Fibroblast of lung (primary cell): Measurements from ENCODE around the gene MACROD2. TPM values are rescaled to one million over a fixed set of nuclear protein-coding genes. Genes with fewer than 3 reads are reported as not detected.

Experiments
- DNase-seq, 2 donors: peaks; one replicate each; pipeline versions ENCODE4 v3.0.0 to v3.0.0-alpha.2; 2010; ENCODE audit warnings: low read depth in 2 of 2
- H2AFZ ChIP-seq: 2 replicates; pipeline ENCODE4 v1.5.1; 2012; ENCODE audit warnings: low read length, control low read depth, inconsistent platforms
- H3K27ac ChIP-seq: 2 replicates; pipeline ENCODE4 v1.5.1; 2011; ENCODE audit warnings: low read length, control low read depth; ENCODE audit not compliant: insufficient read depth
- H3K27me3 ChIP-seq: 2 replicates; pipeline ENCODE4 v1.5.1; 2011; ENCODE audit warnings: mild to moderate bottlenecking, low read length; ENCODE audit not compliant: control insufficient read depth, insufficient read depth
- H3K36me3 ChIP-seq: 2 replicates; pipeline ENCODE4 v1.5.1; 2011; ENCODE audit warnings: low read length; ENCODE audit not compliant: control insufficient read depth, insufficient read depth
- H3K4me1 ChIP-seq: 2 replicates; pipeline ENCODE4 v1.5.1; 2011; ENCODE audit warnings: low read length; ENCODE audit not compliant: control insufficient read depth, insufficient read depth; ENCODE audit errors: extremely low read depth
- H3K4me2 ChIP-seq: 2 replicates; pipeline ENCODE4 v1.5.1; 2011; ENCODE audit warnings: low read length, control low read depth; ENCODE audit not compliant: insufficient read depth; ENCODE audit errors: extremely low read depth
- H3K4me3 ChIP-seq, 4 experiments: fragments of 200-600 bp in 1 of 4; sonication (generic) in 1 of 4; replicated peaks in 1 of 4; 2 replicates each; pipeline ENCODE4 v1.5.1; 2011 to 2016; ENCODE audit warnings: low read length in 4 of 4, low read depth in 3 of 4, mild to moderate bottlenecking in 3 of 4, control low read depth in 2 of 4, inconsistent platforms in 1 of 4, mixed read lengths in 1 of 4; ENCODE audit not compliant: insufficient read depth in 1 of 4; ENCODE audit errors: control extremely low read depth in 1 of 4
- H3K79me2 ChIP-seq: 2 replicates; pipeline ENCODE4 v1.5.1; 2012; ENCODE audit warnings: mild to moderate bottlenecking, low read length, inconsistent platforms; ENCODE audit not compliant: control insufficient read depth, insufficient read depth
- H3K9ac ChIP-seq: 2 replicates; pipeline ENCODE4 v1.5.1; 2011; ENCODE audit warnings: mild to moderate bottlenecking, low read length, control low read depth; ENCODE audit not compliant: insufficient read depth
- H3K9me3 ChIP-seq: 2 replicates; pipeline ENCODE4 v1.5.1; 2012; ENCODE audit warnings: low read depth, low read length; ENCODE audit not compliant: control insufficient read depth, insufficient read depth
- H4K20me1 ChIP-seq: 2 replicates; pipeline ENCODE4 v1.5.1; 2011; ENCODE audit warnings: low read length; ENCODE audit not compliant: control insufficient read depth, insufficient read depth; ENCODE audit errors: extremely low read depth
- CTCF ChIP-seq, 2 donors: IDR thresholded peaks in 1 of 2; conservative IDR thresholded peaks in 1 of 2; 1 replicate in 1 of 2; 2 replicates in 1 of 2; pipeline ENCODE4 v1.5.1; 2011 to 2012; ENCODE audit warnings: low read length in 2 of 2, control low read depth in 1 of 2, inconsistent platforms in 1 of 2, low read depth in 1 of 2, mild to moderate bottlenecking in 1 of 2
- EZH2 ChIP-seq: IDR thresholded peaks from 2 replicates; pipeline ENCODE4 v1.5.1; 2012; ENCODE audit warnings: low read length, control low read depth, mild to moderate bottlenecking; ENCODE audit errors: missing control alignments
- polyA plus RNA-seq, 2 donors: library from polyadenylated mRNA; depleted of rRNA in 1 of 2; stranded (reverse) in 1 of 2; unstranded in 1 of 2; fragments of >200 nt; gene quantifications; 2 replicates each; pipeline ENCODE4 v1.2.1, GENCODE V29; 2011 to 2012; ENCODE audit warnings: missing spikeins in 1 of 2
- total RNA-seq: library from RNA; depleted of rRNA; stranded (reverse); fragments of >200 nt; gene quantifications from 2 replicates; pipeline ENCODE4 v1.2.1, GENCODE V29; 2014

The MACROD2 gene
- total and polyA plus RNA-seq, 2 donors (not counting 1 experiment from before 2014, with no cell fraction given) = 0.54 to 1.7 TPM

GRCh38 chr20:15628851-15629353 lies 1633.6 kb downstream of the MACROD2 start:
- no peaks in the 10 kb centered on the region for H3K79me2 ChIP-seq
- no peak overlapping the region for H3K9ac ChIP-seq
- H2AFZ ChIP-seq = no peak overlapping the region
- no peaks in the 10 kb centered on the region for H3K36me3 ChIP-seq
- TF ChIP-seq CTCF (conservative IDR thresholded peaks at IDR 0.05 in 1 of 2, IDR thresholded peaks at IDR 0.05 in 1 of 2; ENCODE audit: low read depth in 1 of 2, low read length in 2 of 2) = no peak
- TF ChIP-seq EZH2 = no peak
- no peaks in the 10 kb centered on the region for H3K4me1 ChIP-seq
- no peak for DNase-seq
- no peak overlapping the region for H3K27ac ChIP-seq
- no peaks in the 10 kb centered on the region for H4K20me1 ChIP-seq
- no peaks in the 10 kb centered on the region for H3K27me3 ChIP-seq
- no peaks in the 10 kb centered on the region for H3K9me3 ChIP-seq
- H3K4me3 ChIP-seq = no peak overlapping the region
- H3K4me2 ChIP-seq = no peak overlapping the region

- no peaks in the 10 kb centered on the region for H3K27me3 ChIP-seq
- H3K4me1 ChIP-seq = no peaks in the 10 kb centered on the region
- H3K4me3 ChIP-seq = no peak overlapping the region
- TF ChIP-seq EZH2 (no peak), CTCF (conservative IDR thresholded peaks at IDR 0.05 in 1 of 2, IDR thresholded peaks at IDR 0.05 in 1 of 2; ENCODE audit: low read depth in 1 of 2, low read length in 2 of 2) (no peak)
- no peaks in the 10 kb centered on the region for H4K20me1 ChIP-seq
- no peak overlapping the region for H3K9ac ChIP-seq
- H3K9me3 ChIP-seq = no peaks in the 10 kb centered on the region
- no peak overlapping the region for H2AFZ ChIP-seq
- H3K79me2 ChIP-seq = no peaks in the 10 kb centered on the region
- H3K27ac ChIP-seq = no peak overlapping the region
- DNase-seq = no peak
- no peaks in the 10 kb centered on the region for H3K36me3 ChIP-seq
- H3K4me2 ChIP-seq = no peak overlapping the region
Observed at GRCh38 chr20:15630360-15630759, 1635.0 kb downstream of the MACROD2 start.

DNA sequence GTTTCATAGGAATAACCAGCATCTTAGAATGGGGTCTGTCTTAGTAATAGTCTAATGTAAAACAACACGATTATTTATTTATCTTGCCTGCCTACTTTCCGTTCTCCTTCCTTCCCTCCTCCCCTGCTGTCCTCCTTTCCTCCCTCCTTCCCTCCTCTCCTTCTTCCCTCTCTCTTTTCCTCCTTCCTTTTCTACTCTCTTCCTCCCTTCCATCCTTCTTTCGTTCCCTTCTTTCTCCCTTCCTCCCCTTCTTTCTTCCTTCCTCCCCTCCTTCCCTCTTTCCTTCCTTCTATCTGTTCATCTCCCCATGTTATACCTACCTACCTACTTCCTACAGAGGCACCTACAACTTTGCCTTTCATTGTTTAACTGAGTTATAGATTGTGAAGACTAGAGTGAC lies 1637.4 kb downstream of the MACROD2 start:
- Histone ChIP-seq H3K4me1 (no peaks in the 10 kb centered on the region), H2AFZ (no peak overlapping the region), H3K9me3 (no peaks in the 10 kb centered on the region), H3K27ac (no peak overlapping the region), H3K36me3 (no peaks in the 10 kb centered on the region), H4K20me1 (no peaks in the 10 kb centered on the region), H3K79me2 (no peaks in the 10 kb centered on the region), H3K27me3 (no peaks in the 10 kb centered on the region), H3K9ac (no peak overlapping the region), H3K4me3 (no peak overlapping the region), H3K4me2 (no peak overlapping the region)
- no peak for DNase-seq
- TF ChIP-seq EZH2 (no peak), CTCF (conservative IDR thresholded peaks at IDR 0.05 in 1 of 2, IDR thresholded peaks at IDR 0.05 in 1 of 2; ENCODE audit: low read depth in 1 of 2, low read length in 2 of 2) (no peak)
